Measurements from ENCODE around the gene SELENOO.

The SELENOO gene

DNA sequence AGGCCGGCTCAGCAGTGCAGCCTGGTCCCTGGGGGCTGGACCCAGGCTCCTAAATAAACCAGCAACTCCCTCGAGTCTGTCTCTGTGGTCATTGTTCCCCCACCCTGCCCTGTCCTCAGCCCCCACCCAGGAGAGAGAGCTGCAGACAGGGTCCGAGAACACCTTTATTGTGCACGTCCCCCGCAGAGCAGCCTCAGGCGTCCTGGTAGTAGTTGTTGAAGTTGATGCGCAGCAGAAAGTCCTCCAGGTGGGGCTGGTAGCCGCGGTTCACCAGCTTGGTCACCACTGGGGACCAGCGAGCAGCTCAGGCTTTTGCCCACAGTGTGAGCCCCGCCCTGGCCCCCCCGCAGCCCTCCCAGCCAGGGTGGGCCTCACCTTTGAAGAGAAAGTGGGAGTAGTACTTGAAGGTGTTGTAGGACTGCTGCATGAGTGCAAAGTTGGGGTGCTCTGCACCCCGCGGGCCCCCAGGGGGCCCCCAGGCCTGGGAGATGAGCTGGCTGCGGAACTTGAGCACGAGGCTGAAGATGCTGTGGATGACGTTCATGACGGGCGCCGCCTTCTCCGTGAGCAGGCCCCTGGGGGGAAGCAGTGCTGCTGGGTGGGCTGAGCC, 16.8 kb downstream of the SELENOO start:
- no peak for DNase-seq (ENCODE audit: low spot score)

DNA sequence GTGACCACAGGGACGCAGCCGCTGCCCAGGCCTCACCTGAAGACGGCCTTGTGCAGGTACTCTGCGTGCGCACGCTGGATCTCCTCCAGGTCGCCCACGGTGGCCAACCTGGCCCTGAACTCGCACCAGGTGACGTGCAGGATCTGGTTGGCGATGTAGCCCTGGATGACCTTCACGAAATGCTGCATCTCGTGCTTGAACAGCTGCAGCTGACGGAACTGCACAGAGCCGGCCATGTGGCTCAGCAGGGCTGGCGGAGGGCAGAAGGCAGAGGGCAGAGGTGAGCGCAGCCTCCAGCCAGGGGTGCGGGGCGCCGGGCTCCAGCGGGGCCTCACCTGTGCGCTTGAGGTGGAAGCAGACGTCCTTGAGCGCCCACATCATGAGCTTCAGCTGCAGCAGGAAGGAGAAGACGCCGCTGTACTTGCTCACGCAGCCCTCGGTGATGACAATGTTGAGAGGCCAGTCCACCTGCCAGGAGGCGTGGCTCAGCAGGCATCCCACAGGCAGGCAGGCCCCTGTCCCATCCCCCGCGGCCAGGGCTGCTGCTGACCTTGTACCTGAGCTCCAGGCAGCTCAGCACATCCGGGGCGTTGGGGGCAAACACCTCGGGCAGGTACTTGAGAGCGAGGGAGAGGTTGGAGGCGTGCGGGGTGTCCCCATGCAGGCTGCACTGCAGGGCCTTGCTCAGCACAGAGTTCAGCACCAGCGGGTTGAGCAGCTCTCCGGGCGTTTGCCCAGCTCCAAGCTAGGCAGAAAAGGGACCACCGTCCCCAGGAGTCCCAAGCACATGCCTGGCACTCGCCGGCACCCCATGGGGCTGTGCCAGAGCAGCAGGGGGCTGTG, 17.6 kb downstream of the SELENOO start:
- no peak for DNase-seq (ENCODE audit: low spot score)

DNA sequence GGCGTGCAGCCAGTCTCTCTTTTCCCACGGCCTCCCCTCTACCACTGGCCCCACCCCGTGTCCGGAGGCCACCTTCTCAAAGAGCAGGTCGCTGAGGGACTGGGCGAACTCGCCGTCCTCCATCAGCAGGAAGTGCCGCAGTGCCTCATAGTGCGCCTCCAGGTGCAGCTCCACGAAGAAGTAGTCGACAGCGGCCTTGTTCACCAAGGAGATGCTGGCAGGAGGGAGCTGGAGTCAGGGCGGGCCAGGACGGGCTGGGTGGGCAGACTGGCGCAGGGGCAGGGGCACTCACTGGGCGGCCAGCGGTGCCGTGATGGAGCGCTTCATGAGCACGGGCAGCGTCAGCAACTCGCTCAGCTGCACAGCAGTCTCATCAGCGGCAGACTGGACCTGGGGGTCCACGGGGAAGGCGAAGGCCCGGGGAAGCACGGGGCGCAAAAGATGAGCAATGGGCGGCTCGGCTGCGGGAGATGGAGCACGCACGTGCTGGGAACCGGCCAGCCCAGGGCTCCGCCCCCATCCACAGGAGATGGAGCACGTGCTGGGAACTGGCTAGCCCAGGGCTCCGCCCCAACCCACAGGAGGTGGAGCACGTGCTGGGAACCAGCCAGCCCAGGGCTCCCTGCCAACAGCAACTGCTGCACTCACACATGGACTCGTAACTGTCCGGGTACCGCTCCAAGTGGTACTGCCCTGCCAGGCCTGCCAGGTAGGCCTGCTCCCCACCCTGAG, 18.4 kb downstream of the SELENOO start:
- DNase-seq (ENCODE audit: low spot score) = no peak

DNA sequence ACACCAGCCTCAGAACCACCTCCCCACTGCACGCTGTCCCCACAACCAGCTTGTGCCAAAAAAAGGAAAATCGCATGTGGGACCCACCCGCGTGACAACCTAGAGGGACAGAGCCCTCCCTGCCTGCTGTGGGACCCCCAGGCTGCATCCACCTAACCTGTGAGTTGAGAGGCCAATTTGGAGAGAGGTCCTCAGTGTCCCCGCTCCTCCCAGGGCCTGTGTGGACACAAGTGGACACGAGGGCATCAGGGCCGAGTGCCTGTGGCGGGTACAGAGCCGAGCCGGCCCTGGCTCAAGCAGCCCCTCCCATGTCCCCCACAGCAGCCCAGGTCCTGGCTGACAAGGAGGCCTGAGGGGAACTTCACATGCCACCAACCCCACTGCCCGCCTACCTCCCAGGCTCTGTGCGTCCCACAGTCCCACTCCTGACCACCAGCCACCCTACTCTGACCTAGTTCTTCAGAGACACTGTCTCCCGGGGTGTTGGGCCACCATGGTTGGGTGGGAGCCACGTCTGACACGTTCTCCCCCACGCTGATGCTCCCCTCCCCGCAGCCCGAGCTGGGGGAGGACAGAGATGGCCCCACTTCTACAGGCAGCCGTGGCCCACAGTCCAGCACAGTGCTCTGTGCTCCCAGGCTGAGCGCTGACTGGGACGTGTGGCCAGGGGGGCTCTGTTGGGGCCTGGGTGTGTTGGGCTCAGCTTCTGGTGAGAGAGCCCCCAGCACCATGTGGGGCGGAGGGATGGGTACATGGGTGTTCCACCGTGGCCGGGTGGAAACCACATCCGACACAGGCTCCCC, 19.2 kb downstream of the SELENOO start:
- DNase-seq (ENCODE audit: low spot score) = no peak

DNA sequence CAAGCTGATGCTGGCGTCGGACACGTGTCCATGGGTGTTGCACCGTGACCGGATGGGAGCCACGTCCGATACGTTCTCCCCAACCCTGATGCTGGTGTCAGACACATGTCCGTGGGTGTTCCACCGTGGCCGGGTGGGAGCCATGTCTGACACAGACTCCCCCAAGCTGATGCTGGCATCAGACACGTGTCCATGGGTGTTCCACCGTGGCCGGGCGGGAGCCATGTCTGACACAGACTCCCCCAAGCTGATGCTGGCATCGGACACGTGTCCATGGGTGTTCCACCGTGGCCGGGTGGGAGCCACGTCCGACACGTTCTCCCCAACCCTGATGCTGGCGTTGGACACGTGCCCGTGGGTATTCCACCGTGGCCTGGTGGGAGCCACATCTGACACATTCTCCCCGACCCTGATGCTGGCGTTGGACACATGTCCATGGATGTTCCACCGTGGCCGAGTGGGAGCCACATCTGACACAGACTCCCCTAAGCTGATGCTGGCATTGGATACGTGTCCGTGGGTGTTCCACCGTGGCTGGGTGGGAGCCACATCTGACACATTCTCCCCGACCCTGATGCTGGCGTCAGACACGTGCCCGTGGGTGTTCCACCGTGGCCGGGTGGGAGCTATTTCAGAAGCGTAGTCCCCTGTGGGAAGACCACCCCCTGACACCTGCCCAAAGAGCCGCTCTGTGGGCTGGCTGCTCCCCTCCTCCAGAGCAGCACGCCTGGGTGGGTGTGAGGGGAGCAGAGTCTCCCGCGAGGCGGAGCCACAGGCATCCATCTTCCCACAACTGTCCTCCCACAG, 20.0 kb downstream of the SELENOO start:
- DNase-seq (ENCODE audit: low spot score) = no peak

DNA sequence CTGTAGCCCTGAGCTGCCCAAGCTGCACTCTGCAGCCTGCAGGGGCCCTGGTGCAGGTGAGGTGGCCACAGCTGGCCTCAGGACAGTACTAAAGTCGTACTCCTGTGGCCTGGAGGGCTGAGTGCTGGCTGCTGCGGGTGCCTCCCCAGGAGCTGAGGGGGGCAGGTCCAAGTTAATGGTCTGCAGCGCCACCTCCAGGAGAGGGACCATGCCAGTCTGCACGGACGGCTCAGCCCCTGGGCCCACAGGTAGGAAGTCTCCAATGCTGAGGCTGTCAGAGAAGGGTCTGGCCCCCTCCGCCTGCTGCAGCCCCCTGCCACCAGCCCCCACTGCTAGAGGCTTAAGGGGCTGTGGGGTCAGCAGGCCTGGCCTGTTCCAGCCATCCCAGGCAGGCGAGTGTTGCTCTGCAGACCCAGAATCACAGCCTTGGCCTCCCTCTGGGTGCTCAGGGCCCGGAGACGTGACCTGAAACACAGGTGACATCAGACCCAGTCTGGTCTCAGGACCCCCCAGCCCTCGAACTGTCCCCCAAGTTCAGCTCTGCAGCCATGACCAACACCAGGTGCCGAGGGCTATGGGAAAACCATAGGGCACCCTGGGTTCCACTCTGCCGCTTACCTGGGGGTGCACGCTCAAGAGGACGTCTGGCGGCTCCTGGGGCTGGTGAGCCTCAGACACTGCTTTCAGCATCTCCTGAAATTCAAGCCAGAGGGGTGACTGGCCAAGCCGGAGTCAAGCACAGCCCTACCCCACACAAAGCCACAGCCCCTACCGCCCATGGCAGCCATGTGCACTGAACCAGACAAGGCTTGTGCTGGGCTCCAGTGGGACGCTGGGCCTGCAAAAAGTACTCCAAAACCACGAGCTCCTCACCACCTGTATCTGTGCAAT, 20.8 kb downstream of the SELENOO start:
- DNase-seq (ENCODE audit: low spot score) = no peak

DNA sequence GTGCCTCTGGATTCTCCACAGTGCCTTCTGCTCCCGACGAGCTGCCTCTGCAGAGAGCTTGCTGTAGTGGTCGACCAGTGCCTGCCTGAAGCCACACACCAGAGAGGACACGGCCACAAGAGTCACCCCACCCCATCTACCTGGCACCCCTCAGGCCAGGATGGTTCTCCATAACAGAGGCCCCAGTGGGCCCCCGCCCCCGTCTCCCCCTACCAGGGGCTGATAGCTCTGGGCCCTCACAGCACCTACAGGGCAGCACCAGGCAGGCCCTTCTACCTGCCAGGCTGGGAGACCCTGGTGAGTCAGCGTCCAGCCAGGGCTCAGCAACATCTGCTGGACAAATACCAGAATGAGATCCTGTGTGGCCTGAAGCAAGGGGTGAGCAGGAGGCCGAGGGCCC, 21.7 kb downstream of the SELENOO start:
- DNase-seq (ENCODE audit: low spot score) = no peak

DNA sequence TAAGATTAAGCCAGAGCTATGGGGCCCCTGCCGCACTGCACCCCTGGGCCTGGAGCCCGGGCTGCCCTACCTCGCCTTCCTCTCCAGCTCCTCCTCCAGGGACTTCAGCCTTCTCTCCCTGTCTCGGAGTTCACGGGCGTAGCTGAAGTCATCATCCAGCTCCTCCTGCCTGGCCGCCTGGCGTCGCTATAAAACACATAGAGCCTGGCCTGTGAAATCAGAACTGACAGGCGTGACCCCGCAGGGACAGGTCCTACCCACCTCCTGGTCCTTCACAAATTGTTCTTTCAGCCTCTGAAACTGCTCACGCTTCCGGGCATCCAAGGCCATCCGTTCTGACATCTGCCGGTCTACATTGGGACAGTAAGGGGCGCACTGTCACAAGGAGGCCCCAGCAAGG, 23.3 kb downstream of the SELENOO start:
- DNase-seq (ENCODE audit: low spot score) = no peak

DNA sequence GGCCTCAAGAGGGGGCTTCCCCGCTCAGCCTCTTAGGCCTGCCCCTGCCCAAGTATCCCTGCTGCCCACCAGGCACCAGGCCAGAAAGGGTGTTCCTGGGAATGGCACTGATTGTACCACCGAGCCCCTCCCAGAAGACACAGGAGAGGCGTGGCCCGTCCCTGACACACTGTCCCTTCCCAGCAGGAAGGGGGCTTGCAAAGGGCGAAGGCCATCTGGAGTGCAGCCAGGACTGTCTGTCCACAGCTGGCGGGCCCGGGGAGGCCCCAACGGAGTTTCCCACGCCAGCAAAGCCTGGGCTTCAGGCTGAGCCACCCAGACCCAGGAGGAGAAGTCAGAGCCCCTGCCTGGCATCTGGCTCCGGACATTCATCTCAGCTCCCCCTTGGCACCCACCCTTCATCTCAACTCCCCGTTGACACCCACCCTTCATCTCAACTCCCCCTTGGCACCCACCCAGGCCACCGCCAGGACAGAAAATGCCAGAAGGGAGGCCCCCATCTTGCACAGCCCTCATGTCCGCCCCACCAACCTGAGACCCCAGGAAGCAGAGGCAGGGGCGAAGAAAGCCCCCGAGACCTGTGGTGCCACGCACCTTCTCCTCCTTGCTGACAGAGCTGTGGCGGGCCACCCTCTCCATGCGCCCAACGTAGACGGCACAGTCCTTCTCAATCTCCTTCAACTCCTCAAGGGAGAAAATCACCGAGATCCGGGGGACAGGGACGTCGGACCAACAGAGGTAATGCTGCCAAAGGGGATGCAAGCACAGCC, 24.6 kb downstream of the SELENOO start:
- DNase-seq (ENCODE audit: low spot score) = no peak

DNA sequence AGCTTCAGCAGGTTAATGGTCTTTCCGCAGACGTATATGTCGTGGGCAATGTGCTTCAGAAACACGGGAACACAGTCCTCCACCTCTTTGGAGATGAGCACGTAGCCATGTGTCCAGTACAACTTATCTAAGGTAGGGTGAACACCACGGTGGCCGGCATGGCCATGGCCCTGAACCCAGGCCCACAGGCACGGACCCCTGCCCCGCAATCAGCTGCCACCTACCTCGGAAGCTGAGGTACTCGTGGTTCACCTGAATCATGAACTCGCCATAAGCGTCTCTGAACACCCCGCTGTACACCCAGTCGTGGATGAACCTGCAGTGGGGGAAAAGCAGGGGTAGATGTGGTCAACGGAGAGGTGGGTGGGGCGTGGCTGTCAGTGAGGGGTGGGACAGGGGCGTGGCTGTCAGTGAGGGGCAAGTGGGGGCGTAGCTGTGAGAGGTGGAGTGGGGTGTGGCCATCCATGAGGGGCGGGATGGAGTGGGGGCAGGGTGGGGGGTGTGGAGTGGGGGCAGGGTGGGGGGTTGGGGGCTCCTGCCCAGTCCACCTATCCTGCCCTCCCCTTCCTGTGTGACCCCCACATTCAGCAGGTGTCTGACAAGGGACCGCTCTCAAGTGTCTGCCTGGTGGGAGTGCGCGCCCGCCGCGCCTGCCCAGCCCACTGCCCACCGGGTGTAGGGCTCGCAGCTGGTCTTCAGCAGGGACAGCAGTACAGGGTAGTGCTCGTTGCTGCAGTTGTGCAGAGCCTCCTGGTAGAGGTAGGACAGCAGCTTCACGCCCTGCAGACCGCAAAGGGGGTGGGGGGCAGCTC, 25.5 kb downstream of the SELENOO start:
- DNase-seq (ENCODE audit: low spot score) = no peak

DNA sequence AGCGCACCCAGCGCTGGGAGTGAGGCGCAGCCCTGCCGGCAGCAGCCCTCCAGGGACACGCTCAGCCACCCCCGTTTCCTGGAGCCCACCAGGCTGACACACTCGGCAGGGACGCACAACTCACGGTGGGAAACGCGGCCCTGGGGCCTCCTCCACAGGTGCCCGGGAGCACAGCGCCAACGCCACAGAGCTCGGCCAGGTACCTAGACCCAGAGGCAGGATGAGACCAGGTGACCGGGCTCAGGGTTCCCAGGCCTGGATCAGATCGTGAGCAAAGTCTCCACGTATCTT, 26.0 kb downstream of the SELENOO start:
- DNase-seq (ENCODE audit: low spot score) = no peak

DNA sequence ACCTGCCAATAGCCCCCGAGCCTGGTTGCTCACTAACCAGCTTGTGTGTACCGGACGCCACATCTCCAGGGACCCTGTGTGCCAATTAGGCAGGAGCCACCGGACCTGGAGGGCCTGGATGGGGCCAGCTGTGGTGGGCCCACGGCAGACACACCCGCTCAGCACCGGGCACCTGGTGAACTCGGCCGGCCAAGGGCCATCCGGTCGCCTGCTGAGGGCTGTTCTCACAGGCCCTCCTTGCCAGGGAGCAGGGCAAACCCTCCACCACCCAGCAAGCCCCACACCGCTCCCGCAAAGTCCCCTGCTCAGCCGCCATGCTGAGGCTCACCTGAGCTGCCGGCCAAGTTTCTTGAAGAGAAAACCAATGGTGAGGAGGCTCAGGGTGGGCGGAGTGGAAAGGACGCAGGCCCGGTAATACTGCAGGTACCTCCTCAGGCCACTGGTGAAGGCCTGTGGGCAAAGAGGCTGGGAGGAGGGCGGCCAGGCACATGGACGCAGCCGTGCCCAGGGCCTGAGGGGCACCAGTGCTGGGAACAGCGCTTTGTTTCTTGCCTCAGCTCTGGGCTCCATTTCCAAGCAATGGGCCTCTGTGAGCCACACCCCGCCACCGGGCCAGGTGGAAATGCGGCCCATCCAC, 26.9 kb downstream of the SELENOO start:
- no peak for DNase-seq (ENCODE audit: low spot score)

DNA sequence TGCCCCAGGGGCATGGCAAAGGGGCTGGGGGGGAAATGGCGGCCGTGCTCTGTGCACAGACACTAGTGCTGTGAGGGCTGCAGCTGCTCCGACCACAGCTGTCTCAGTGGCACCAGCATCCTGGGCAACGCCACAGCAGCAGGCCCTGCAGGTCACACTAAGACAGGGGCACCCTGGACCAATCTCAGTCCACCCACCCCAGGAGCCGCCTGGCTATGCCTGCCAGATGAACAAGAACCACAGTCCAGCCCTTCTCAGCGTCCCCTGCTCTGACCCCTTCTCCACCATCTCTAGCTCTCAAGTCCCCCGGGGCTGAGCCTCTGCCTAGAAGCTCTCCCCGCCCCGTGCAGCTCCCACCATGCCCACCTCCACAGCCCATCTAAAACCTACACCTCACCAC, 27.6 kb downstream of the SELENOO start:
- DNase-seq (ENCODE audit: low spot score) = no peak

DNA sequence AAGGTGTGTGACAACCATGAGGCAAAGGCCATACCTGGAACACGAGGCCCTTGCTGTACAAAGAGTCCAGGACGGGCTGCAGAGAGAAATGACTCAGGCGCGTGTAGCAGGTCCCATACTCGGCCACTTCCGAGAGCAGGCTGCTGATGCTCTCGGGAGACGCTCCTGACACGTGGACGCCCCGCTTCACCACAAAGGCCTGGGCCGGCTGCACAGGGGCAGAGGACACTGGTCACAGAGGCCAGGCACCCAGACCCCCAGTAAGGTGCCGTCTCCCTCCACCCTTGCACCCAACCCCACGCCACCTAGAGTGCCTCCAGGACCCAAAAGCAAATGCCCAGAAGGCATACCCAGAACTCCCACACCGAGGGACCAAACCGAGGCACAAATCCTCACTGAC, 28.6 kb downstream of the SELENOO start:
- no peak for DNase-seq (ENCODE audit: low spot score)

DNA sequence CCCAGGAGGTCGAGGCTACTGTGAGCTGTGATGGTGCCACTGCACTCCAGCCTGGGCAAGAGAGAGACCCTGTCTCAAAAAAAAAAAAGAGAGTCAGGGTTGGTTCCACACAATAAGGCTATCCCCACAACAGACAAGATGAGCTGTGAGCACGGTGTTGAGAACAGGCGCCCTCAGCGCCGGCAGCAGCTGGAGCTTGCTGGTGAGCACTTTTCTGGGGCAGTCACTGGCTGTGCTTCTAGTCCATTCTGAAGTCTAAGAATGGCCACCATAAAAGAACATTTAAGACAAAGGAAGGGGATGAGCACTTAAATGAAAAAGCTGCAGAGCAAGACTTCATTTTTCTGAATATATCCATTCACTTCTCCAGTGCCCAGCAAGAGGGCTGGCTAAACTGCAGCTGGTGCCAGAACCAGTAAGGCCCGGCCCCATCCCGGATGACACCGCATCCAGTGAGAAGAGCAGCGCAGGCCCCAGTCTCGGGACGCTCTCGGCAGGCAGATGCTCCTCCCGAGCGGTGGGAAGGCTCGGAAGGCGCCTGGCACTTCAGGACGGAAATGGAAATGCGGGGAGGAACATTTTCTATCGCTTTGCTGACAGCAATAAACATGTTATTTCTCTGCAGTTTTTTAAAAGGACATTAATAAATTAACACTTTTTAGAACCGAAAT, 31.8 kb downstream of the SELENOO start:
- DNase-seq (ENCODE audit: low spot score) = no peak

DNA sequence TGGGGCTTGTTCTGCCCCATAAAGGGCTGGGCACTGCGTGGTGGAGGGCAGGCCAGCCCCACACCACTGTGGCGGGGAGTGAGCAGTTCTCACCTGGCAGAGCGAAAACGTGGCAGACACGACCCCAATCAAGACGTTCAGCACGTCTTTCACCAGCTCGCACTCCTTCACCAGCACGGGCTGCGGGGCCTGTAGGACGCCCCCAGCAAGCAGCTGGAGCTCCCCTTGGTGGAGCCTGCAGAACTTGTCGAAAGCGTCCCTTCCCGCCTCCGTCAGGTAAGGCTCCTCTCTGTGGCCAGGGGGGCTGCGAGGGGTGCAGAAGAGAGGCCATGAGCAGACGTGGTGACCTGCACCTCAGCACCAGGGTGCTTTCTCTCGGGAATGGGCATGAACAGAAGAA, 32.4 kb downstream of the SELENOO start:
- DNase-seq (ENCODE audit: low spot score) = no peak

DNA sequence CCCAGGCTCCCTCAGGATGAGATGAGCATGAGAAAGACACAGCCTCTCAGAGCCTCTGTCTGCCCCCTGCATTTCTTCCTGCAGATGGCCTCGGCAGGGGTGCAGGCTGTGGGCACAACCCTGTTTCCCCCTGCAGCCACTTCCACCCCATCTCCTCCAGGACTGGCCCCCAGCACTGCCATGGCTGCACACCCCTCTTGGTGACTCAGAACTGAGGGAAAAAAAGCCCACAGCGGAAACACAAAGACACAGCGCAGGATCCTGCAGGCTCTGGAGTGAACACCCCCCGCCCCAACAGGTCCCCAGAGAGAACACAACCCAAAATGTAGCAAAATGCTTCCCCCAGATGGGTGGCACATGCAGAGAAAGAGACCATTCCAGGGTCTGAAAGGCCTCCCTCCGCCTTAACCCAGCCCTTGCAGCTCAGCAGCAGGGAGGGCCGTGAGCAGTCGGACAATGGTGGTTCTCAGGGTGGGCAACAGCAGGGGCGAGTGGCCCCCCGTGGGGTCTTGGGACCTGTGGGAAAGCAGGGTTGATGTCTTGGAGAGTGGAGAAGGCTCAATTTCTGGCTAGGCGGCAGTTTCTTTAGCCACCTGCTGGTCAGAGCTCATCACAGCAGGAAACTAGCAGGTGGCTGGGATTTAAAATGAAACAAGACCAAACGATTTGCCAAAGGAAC, 36.1 kb downstream of the SELENOO start:
- no peak for DNase-seq (ENCODE audit: low spot score)

Measured in kidney capillary endothelial cell (primary cell).